Measurements from ENCODE around the gene DENND2A.
"Not testable (repeated sequence)": the region's sequence is repeated elsewhere in the genome, so short reads cannot be mapped to it uniquely, and the experiment has no call there.

The DENND2A gene

GRCh38 chr7:140544388-140544826 lies 96.2 kb downstream of the DENND2A start:
- DNase-seq (ENCODE audit: low read depth), result no peak

GRCh38 chr7:140542228-140542603 lies 98.4 kb downstream of the DENND2A start:
- DNase-seq (ENCODE audit: low read depth), result no peak

DNA sequence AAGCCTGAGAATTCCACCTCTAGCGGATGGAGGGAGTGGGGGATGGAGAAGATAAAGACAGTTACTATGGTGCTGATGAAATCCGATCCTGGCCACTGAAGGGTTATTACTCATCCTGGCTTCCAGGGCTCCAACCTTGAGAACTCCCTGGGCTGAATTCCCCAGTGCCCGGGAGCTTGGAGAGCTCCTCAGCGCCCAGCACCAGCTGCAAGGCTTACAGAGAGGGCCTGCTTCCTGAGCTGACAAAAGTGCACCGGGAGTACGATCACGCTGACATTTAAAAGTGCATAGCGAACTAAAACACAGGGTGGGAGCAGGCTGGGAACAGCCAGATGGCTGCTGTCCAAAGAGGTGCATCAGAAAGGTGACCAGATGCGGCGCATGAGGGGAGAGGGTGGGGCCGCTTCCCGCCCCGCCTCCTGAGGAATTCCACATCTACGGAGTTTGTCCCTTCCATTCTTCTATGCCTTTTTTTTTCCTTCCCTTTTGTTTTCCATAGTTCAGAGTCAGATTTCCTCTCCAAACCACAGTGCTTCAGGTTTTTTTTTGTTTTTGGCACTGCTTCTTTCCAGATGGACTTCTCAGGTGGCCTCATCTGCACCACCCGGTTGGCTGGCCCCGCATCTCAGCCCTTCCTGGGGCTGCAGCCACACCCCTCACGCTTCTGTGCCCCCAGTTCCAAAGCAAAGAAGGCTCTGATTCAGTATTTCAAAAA lies 98.9 kb downstream of the DENND2A start:
- DNase-seq (ENCODE audit: low read depth), result no peak

GRCh38 chr7:140541176-140541512 lies 99.5 kb downstream of the DENND2A start:
- no peak for DNase-seq (ENCODE audit: low read depth)

- no peak for DNase-seq (ENCODE audit: low read depth)
Measured at GRCh38 chr7:140540136-140540777, 100.4 kb downstream of the DENND2A start.

- DNase-seq (ENCODE audit: low read depth), result no peak
Measured at GRCh38 chr7:140539461-140539860, 101.2 kb downstream of the DENND2A start.

- DNase-seq (ENCODE audit: low read depth), result no peak
Measured at GRCh38 chr7:140537750-140538482, 102.7 kb downstream of the DENND2A start.

- no peak for DNase-seq (ENCODE audit: low read depth)
Measured at GRCh38 chr7:140534743-140535142, 105.9 kb downstream of the DENND2A start.

GRCh38 chr7:140533394-140533872 lies 107.2 kb downstream of the DENND2A start:
- DNase-seq (ENCODE audit: low read depth), result no peak

- DNase-seq (ENCODE audit: low read depth), result not testable (repeated sequence)
Measured at GRCh38 chr7:140529428-140529827, 111.2 kb downstream of the DENND2A start.

GRCh38 chr7:140526787-140527664 lies 113.6 kb downstream of the DENND2A start:
- no peak for DNase-seq (ENCODE audit: low read depth)

GRCh38 chr7:140526214-140526613 lies 114.4 kb downstream of the DENND2A start:
- no peak for DNase-seq (ENCODE audit: low read depth)

- DNase-seq (ENCODE audit: low read depth), result peak; percentile 9
Measured at GRCh38 chr7:140525743-140526142, 114.9 kb downstream of the DENND2A start.

GRCh38 chr7:140521421-140521820 lies 119.2 kb downstream of the DENND2A start:
- DNase-seq (ENCODE audit: low read depth), result no peak

DNA sequence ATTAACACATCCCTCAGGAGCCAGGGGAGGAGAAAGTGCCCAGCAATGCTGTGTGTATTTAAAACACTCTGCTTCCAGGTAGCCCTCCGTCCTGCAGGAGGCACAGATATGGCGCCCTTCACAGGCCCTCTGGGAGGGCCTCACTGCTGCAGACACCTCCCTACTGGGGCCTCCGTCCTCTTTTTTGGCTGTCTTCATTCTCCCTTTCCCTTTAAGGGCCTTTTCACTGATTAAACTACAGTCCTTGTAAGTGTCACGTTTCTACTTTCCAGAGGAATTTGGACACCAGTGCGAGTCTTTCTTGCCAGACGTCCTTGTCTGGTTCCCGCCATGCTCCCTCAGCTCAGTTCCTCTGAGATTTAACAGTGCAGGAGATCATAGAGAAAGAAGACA lies 121.6 kb downstream of the DENND2A start:
- no peak for DNase-seq (ENCODE audit: low read depth)

- DNase-seq (ENCODE audit: low read depth), result no peak
Measured at GRCh38 chr7:140518370-140519006, 122.1 kb downstream of the DENND2A start.

DNA sequence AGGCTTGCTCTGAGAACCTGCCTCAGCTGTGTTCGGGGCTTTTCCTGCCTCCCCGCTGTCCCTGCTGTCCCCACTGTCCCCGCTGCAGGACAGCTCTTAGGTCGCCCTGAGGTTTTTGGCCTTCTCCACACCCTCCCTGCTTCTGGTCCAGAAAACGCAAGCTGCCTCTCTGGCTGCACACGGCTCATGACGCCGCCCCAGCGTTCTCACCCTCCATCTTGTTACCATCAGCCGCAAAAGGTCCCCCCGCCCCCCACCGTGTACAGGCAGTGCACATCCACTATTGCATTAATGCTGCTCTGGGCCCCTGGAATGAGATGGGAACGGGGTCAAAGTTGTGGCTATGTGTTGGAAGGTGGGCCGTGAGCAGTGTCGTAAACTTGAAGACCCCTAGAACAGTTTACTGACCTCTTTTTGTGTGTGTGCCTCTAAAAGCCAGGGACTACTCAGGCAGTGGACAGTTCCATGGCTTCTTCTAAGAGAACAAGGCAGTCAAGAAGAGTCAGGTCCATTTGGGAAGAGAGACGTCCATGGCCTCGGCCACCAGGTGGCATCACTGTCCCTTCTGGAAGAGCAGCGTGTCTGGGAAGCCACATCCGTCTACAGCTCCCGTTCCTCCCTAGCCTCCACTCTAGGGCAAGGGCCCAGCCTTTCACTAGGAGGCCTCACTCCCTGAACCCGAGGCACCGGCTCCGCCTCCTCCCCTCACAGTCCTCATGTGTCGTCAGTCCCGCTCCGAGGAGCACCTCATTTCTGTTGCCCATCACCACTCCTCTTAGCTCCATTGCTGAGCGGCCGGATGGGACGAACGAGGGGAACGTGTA lies 122.9 kb downstream of the DENND2A start:
- peak; percentile 39 for DNase-seq (ENCODE audit: low read depth)

DNA sequence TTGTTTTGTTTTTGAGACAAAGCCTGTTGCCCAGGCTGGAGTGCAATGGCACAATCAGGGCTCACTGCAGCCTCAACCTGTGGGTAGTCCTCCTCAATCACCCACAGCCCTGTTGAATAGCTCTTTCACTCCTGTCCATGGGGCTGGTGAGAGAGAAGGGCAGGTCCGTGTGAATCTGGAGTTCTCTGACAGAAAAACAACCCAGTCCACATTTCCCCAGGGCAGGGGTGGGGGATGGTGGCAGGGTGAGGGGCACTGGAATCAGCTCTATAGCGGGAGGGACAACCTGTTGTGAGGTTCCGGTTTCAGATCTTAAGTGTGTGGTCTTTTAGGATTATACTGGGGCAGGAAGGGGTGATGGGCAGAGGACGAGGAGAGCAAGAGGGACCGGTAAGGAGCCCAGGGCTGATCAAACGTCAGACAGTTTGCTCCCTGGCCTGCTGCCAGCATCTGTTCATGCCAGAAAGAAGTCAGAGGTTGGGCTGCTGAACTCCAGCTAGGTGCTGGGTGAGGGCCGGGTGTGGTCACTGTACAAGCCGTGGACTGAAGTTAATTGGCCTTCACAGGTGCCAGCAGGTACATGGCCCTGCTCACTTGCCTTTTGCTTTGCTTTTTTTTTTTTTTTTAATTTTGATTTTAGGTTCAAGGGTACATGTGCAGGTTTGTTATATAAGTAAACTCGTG lies 128.2 kb downstream of the DENND2A start:
- DNase-seq (ENCODE audit: low read depth), result no peak

DNA sequence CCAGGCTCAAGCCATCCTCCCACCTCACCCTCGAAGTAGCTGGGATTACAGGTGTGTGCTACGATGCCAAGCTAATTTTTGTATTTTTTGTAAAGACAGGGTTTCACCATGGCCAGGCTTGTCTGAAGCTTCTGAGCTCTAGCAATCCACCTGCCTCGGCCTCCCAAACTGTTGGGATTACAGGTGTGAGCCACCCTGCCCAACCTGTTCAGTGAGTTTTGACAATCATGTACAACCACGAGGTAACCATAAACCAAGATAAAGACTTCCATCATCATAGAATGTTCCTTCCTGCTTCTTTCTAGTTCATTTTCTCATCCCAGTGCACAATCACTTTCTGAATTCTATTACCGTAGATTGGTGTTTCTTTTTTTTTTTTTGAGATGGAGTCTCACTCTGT lies 130.8 kb downstream of the DENND2A start:
- no peak for DNase-seq (ENCODE audit: low read depth)

DNA sequence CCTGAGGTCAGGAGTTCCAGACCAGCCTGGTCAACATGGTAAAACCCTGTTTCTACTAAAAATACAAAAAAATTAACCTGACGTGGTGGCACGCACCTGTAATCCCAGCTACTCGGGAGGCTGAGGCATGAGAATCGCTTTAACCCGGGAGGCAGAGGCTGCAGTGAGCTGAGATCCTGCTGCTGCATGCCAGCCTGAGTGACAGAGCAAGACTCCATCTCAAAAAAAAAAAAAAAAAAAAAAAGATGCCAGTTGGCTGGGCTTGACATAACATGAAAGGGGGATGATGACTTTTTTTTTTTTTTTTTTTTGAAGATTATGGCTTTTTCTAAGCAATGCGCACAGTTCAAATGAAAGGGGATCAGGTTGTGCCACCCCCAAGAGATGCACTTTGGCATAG lies 133.1 kb downstream of the DENND2A start:
- not testable (repeated sequence) for DNase-seq (ENCODE audit: low read depth)
